Uterus (tissue), 2 donors: Measurements from ENCODE around the gene DNAJB12.

Experiments
- CTCF ChIP-seq, 4 experiments: fragments of 200-600 bp in 2 of 4; fragments of 450-650 bp in 2 of 4; sonication (generic) in 2 of 4; IDR thresholded peaks; one replicate each; pipeline ENCODE4 v1.5.1; 2016 to 2019; ENCODE audit warnings: antibody characterized with exemption in 4 of 4, mild to moderate bottlenecking in 2 of 4, moderate library complexity in 1 of 4
- POLR2A ChIP-seq, 2 donors: fragments of 450-650 bp; IDR thresholded peaks; one replicate each; pipeline ENCODE4 v1.6.1; 2016; ENCODE audit warnings: antibody characterized with exemption in 2 of 2, mild to moderate bottlenecking in 1 of 2, moderate library complexity in 1 of 2

GRCh38 chr10:72354356-72355213, at the start of gene DNAJB12:
- TF ChIP-seq POLR2A (IDR thresholded peaks at IDR 0.05), result peak in 1 of 2 donors; percentile 76
- TF ChIP-seq CTCF (IDR thresholded peaks at IDR 0.05), result peak in 1 of 4 experiments; percentile 18
